ENCODE measurements around the gene ARL11.

- no peak for TF ChIP-seq CTCF (conservative IDR thresholded peaks at IDR 0.05 in 1 of 2, IDR thresholded peaks at IDR 0.05 in 1 of 2; ENCODE audit: extremely low read depth in 1 of 2, insufficient read depth in 1 of 2, low read depth in 1 of 2, low read length in 2 of 2)
- no peak for TF ChIP-seq EZH2 (IDR thresholded peaks at IDR 0.05; ENCODE audit: borderline replicate concordance, low read length)
Observed at GRCh38 chr13:49585220-49586157, 42.8 kb upstream of the ARL11 start, which contains the start of gene RCBTB1.

Data from mammary epithelial cell (primary cell).